ENCODE results near the gene KIAA1614.

- no peak for TF ChIP-seq POLR2A (IDR thresholded peaks at IDR 0.05)
- TF ChIP-seq, protein P1, sequence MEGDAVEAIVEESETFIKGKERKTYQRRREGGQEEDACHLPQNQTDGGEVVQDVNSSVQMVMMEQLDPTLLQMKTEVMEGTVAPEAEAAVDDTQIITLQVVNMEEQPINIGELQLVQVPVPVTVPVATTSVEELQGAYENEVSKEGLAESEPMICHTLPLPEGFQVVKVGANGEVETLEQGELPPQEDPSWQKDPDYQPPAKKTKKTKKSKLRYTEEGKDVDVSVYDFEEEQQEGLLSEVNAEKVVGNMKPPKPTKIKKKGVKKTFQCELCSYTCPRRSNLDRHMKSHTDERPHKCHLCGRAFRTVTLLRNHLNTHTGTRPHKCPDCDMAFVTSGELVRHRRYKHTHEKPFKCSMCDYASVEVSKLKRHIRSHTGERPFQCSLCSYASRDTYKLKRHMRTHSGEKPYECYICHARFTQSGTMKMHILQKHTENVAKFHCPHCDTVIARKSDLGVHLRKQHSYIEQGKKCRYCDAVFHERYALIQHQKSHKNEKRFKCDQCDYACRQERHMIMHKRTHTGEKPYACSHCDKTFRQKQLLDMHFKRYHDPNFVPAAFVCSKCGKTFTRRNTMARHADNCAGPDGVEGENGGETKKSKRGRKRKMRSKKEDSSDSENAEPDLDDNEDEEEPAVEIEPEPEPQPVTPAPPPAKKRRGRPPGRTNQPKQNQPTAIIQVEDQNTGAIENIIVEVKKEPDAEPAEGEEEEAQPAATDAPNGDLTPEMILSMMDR (IDR thresholded peaks at IDR 0.05): no peak
Observed at GRCh38 chr1:180916771-180917170, 4.1 kb downstream of the KIAA1614 start.

All from breast epithelium (tissue), 3 donors.